Activated T-cell treated with anti-CD3 and anti-CD28 coated beads, Interleukin-2, amount 50 U/mL, for 4 hours (primary cell): Measurements from ENCODE around the gene CEACAM7. TPM values are rescaled to one million over a fixed set of nuclear protein-coding genes. Genes with fewer than 3 reads are reported as not detected.

Source experiments
- total RNA-seq, 3 donors: library from RNA; stranded (reverse); gene quantifications; one replicate each; pipeline ENCODE4 v1.2.1, GENCODE V29; 2021

CEACAM7 gene
- total RNA-seq, 3 donors from 2014 or later: 0.25 TPM; not detected in 2

Other genes with a start within 250 kb of the CEACAM7 start
- 10 to 100 TPM; 70.9 to 79.8 (median 72.2) TPM for gene DMAC2, start 248.4 kb downstream of the CEACAM7 start, total RNA-seq
- not detected for gene ERICH4, start 245.1 kb downstream of the CEACAM7 start, total RNA-seq
- 10 to 100 TPM in 2 of 3 donors, 1 to 10 TPM in 1; 6.1 to 12.9 (median 11.0) TPM for gene CEACAM21, start 112.1 kb downstream of the CEACAM7 start, total RNA-seq
- not detected for gene CEACAM4, start 61.2 kb downstream of the CEACAM7 start, total RNA-seq
- gene CEACAM5, start 20.4 kb upstream of the CEACAM7 start, total RNA-seq: under 1 TPM; 0.30 to 0.46 (median 0.37) TPM
- gene CEACAM6, start 67.3 kb upstream of the CEACAM7 start, total RNA-seq: under 1 TPM; 0.23 to 0.27 (median 0.26) TPM
- not detected for gene CEACAM3, start 108.3 kb upstream of the CEACAM7 start, total RNA-seq
- gene LYPD4, start 156.4 kb upstream of the CEACAM7 start, total RNA-seq: not detected
- not detected for gene DMRTC2, start 156.8 kb upstream of the CEACAM7 start, total RNA-seq
- 1,000 to 10,000 TPM; 3,437 to 3,718 (median 3,468) TPM for gene RPS19, start 172.0 kb upstream of the CEACAM7 start, total RNA-seq
- gene CD79A, start 189.0 kb upstream of the CEACAM7 start, total RNA-seq: 1 to 10 TPM; 2.2 to 7.8 (median 2.7) TPM
- 100 to 1,000 TPM; 286 to 314 (median 301) TPM for gene ARHGEF1, start 194.9 kb upstream of the CEACAM7 start, total RNA-seq
- gene ERFL, start 240.2 kb upstream of the CEACAM7 start, total RNA-seq: 1 to 10 TPM in 2 of 3 donors, under 1 TPM in 1; 0.83 to 2.0 (median 1.5) TPM